Coronary artery (tissue), 2 donors: ENCODE data around the gene SRGN.

Experiments used
- DNase-seq: peaks from one replicate; pipeline ENCODE4 v3.0.0-alpha.2; 2017; ENCODE audit warnings: low spot score
- H3K27ac ChIP-seq, 2 donors: fragments of 200-600 bp; sonication (generic); one replicate each; pipeline ENCODE4 v1.5.1; 2016 to 2019
- H3K4me3 ChIP-seq: fragments of 200-600 bp; sonication (generic); 2 replicates; pipeline ENCODE4 v1.5.1; 2016; ENCODE audit warnings: mild to moderate bottlenecking, moderate library complexity
- CTCF ChIP-seq: fragments of 200-600 bp; sonication (generic); IDR thresholded peaks from one replicate; pipeline ENCODE4 v1.5.1; 2019; ENCODE audit warnings: antibody characterized with exemption

SRGN gene

GRCh38 chr10:69078311-69078710, 9.6 kb upstream of the SRGN start:
- TF ChIP-seq CTCF, result no peak
- no peak for DNase-seq

GRCh38 chr10:69080226-69080625, 7.7 kb upstream of the SRGN start:
- H3K4me3 ChIP-seq, result no peak overlapping the region
- TF ChIP-seq CTCF, result no peak
- no peak overlapping the region for H3K27ac ChIP-seq
- DNase-seq, result no peak

More at GRCh38 chr10:69078311-69078710, 9.6 kb upstream of the SRGN start:
- no peak overlapping the region for H3K4me3 ChIP-seq
- no peak overlapping the region for H3K27ac ChIP-seq

- DNase-seq, result no peak
- no peak for TF ChIP-seq CTCF
- Histone ChIP-seq H3K4me3 (no peak overlapping the region), H3K27ac (peak overlapping the region; percentile 29 to 60)
Measured at GRCh38 chr10:69086001-69086509, 1.8 kb upstream of the SRGN start.

- DNase-seq, result no peak
- no peak for TF ChIP-seq CTCF
- Histone ChIP-seq H3K27ac (peak overlapping the region; percentile 71 to 73), H3K4me3 (peak overlapping the region; percentile 68)
Measured at GRCh38 chr10:69088471-69088769, 517 bp downstream of the SRGN start.

GRCh38 chr10:69088801-69089501, 1.0 kb downstream of the SRGN start:
- H3K27ac ChIP-seq, result peak overlapping the region; percentile 71 to 73
- DNase-seq, result no peak
- no peak for TF ChIP-seq CTCF
- H3K4me3 ChIP-seq, result peak overlapping the region; percentile 68

- no peak for TF ChIP-seq CTCF
- Histone ChIP-seq H3K4me3 (peak overlapping the region; percentile 68), H3K27ac (peak overlapping the region; percentile 71 to 75)
- DNase-seq, result no peak
Measured at GRCh38 chr10:69089638-69090599, 2.0 kb downstream of the SRGN start.
